GM21447 (cell line): Measurements from ENCODE around the gene NECTIN3.

Experiments
- ATAC-seq: cut with Tn5 transposase; IDR thresholded peaks from one replicate; pipeline ENCODE4 v1.9.1; 2021; ENCODE audit not compliant: unreplicated experiment

Gene NECTIN3, protein sequence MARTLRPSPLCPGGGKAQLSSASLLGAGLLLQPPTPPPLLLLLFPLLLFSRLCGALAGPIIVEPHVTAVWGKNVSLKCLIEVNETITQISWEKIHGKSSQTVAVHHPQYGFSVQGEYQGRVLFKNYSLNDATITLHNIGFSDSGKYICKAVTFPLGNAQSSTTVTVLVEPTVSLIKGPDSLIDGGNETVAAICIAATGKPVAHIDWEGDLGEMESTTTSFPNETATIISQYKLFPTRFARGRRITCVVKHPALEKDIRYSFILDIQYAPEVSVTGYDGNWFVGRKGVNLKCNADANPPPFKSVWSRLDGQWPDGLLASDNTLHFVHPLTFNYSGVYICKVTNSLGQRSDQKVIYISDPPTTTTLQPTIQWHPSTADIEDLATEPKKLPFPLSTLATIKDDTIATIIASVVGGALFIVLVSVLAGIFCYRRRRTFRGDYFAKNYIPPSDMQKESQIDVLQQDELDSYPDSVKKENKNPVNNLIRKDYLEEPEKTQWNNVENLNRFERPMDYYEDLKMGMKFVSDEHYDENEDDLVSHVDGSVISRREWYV

GRCh38 chr3:111071257-111072030 is at the start of gene NECTIN3:
Gene NECTIN3, plus strand, starts transcription at chr3:111071816. Its CDS starts 202 bp downstream, at chr3:111072018.
- ATAC-seq: peak; percentile 72

DNA sequence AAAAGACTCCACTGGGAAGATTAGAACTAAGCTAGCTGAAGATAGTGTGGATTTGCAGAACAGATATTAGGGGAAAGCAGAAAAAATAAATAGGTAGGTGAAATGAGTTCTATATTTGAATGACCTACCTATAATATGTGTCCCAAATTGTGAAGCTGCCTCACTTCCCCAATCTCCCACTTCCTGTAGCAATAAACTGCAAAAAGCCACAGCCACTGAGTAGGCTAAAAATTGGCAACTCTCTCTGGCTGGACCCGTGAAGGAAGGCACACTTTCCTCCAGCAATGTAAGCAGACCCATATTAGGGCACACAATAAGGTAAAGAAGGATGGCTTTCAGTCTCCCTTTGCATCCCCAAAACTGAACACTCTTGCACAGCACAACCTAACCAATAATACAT is 43.7 kb upstream of the NECTIN3 start:
- ATAC-seq: no peak

GRCh38 chr3:111031538-111031937 is 40.1 kb upstream of the NECTIN3 start:
- no peak for ATAC-seq

- no peak for ATAC-seq
These were observed 38.9 kb upstream of the NECTIN3 start for GRCh38 chr3:111032677-111033076.

GRCh38 chr3:111033470-111034050 is 38.1 kb upstream of the NECTIN3 start:
- no peak for ATAC-seq

- no peak for ATAC-seq
These were observed 36.3 kb upstream of the NECTIN3 start for GRCh38 chr3:111035316-111035715.

GRCh38 chr3:111035902-111036301 is 35.7 kb upstream of the NECTIN3 start:
- no peak for ATAC-seq

- ATAC-seq: no peak
These were observed 30.7 kb upstream of the NECTIN3 start for GRCh38 chr3:111040959-111041358.

GRCh38 chr3:111045564-111045963 is 26.1 kb upstream of the NECTIN3 start:
- ATAC-seq: no peak

DNA sequence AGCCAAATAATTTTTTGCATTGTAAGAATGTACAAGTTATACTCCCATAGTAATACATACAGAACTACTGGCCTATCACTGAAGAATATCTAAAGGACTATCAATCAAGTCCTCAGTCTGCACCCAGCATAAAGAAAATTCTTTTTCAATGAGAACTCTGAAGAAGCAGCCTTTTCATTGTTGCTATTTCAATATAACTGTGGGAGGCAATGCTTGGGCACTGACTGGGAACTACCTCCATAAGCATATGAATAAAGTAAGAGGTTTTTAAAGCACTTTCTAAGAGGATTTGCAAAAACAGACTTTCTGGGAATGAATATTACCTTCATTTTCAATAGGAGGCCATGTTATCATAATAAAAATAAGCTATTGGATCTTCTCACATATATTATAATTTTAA is 24.6 kb upstream of the NECTIN3 start:
- no peak for ATAC-seq

DNA sequence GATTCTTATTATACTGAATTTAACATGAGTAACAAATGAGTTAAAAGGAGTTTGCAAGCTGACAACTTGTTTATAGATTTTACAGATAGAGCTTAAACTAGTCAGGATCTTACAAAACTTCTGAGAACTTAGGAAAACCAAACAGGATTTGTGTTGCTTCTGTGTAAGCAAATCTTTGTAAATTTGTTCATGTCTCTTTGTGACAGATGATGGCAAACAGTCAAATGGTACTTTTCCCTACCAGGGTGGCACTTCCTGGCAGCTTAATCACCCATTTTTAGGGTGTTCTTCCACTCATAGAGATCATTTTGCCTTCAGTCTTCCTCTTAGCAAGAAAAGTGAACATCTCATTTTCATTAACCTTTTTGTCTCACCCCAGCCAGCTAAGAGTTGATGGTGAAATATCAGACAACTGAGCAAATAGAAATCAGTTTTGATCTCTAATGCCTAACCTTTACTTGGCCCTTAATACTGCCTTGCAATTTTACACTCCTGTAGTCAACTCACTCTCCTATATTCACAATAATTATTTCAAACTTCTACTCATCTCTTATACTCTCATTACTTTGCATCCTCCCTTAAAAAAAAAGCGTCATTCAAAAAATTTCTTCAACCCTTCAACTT is 23.7 kb upstream of the NECTIN3 start:
- ATAC-seq: no peak

- ATAC-seq: no peak
These were observed 20.3 kb upstream of the NECTIN3 start for GRCh38 chr3:111051354-111051753.

GRCh38 chr3:111068574-111068973 is 3.0 kb upstream of the NECTIN3 start:
- ATAC-seq: no peak

GRCh38 chr3:111069974-111070771 is 1.4 kb upstream of the NECTIN3 start:
- ATAC-seq: no peak

- peak; percentile 17 for ATAC-seq
These were observed 802 bp upstream of the NECTIN3 start for GRCh38 chr3:111070772-111071256.

- peak; percentile 24 for ATAC-seq
These were observed 660 bp downstream of the NECTIN3 start for GRCh38 chr3:111072031-111072921.

DNA sequence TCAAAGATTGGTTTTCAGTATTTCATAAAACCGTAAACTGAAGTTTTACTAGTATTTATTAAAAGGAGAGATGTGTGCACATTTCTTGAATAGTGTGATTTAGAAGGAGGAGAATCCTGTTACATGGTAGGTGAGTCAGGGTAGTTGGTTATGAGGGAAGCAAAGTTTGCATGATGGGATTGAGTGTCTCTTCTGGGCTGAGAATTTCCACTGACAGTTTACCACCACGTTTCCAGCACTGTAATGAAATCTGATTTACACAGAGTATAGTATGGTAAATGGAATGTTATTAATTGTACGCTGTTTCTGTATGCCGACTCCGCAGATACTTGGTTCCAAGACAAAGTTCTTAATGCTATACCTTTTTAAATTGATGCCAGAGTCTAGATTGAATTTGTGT is 1.6 kb downstream of the NECTIN3 start:
- no peak for ATAC-seq

DNA sequence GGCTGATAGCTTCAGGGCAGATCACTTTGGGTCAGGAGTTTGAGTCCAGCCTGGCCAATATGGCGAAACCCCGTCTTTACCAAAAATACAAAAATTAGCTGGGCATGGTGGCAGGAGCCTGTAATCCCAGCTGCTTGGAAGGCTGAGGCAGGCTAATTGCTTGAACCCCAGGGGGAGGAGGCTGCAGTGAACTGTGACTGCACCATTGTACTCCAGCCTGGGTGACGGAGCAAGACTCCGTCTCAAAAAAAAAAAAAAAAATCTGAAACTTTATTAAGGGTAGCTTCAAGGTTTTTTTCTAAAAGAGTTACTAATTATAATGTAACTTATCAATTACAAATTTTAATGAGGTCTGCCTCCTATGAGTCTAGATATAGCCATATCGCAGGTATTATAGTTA is 5.1 kb downstream of the NECTIN3 start:
- ATAC-seq: no peak

DNA sequence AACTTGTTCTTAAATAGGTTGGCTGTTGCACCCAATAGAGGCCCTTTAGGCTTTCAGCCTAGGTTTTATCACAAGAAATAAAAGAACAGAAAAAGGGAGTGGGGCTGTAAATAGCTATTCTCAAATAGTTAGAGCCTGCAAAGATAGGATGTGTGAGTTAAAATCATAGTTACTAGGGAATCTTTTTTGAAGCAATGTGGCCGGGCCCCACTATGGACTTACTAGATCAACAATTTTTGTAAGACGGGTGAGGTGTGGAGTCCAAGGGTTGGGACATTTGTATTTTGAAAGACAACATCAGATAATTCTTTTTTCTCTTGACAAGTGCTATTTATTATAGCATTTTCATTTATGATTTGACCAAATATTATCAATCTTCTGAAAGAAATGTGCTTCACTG is 5.8 kb downstream of the NECTIN3 start:
- ATAC-seq: no peak
